Suppressor macrophage treated with lipopolysaccharide for 4 hours (primary cell): ENCODE data around the gene MSH6.
"Not testable (repeated sequence)": the region's sequence is repeated elsewhere in the genome, so short reads cannot be mapped to it uniquely, and the experiment has no call there.

ENCODE experiments used
- DNase-seq: peaks from one replicate; pipeline ENCODE4 v3.0.0-alpha.2; 2020

Gene MSH6

DNA sequence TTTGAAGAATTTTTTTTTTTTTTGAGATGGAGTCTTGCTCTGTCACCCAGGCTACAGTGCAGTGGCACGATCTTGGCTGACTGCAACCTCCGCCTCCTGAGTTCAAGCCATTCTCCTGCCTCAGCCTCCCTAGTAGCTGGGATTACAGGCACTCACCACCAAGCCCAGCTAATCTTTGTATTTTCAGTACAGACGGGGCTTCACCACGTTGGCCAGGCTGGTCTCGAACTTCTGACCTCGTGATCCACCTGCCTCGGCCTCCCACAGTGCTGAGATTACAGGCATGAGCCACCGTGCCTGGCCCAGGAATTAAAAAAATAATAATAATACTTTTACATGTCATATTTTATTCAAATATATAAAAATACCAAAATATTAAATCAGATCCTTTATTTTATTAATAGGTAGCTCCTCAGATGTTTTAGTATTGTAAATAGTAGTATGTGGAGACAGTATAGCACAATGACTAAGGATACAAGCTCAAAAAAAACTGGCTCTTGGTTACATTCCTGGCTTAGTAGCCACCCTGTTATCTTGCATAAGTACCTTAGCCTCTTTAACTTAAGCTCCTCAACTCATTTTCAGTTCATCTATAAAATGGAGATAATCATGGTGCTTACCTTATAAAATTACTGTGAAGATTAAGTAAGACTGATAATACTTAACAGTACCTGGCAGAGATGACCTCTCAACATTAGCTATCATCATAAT is 70.3 kb downstream of the MSH6 start:
- DNase-seq: not testable (repeated sequence)
